ENCODE measurements around the gene LMNA. TPM values are rescaled to one million over a fixed set of nuclear protein-coding genes. Genes with fewer than 3 reads are reported as not detected.

The LMNA gene
- total RNA-seq, 4 donors from 2014 or later: 371 to 501 (median 419) TPM

DNA sequence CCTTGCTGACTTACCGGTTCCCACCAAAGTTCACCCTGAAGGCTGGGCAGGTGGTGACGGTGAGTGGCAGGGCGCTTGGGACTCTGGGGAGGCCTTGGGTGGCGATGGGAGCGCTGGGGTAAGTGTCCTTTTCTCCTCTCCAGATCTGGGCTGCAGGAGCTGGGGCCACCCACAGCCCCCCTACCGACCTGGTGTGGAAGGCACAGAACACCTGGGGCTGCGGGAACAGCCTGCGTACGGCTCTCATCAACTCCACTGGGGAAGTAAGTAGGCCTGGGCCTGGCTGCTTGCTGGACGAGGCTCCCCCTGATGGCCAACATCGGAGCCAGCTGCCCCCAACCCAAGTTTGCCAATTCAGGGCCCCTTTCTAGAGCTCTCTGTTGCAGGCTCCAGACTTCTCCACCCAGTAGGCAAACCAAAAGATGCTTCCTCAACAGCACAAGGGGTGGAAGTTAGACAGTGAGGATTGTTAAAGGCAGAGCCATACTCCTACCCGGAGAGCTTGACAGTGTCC is 22.5 kb downstream of the LMNA start:
- peaks cover 15 to 83% (median 48%) of the 10 kb centered on the region in 3 donors for H3K36me3 ChIP-seq

DNA sequence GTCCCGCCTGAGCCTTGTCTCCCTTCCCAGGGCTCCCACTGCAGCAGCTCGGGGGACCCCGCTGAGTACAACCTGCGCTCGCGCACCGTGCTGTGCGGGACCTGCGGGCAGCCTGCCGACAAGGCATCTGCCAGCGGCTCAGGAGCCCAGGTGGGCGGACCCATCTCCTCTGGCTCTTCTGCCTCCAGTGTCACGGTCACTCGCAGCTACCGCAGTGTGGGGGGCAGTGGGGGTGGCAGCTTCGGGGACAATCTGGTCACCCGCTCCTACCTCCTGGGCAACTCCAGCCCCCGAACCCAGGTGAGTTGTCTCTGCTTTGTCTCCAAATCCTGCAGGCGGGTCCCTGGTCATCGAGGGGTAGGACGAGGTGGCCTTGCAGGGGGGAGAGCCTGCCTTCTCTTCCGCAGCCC is 24.0 kb downstream of the LMNA start:
- Histone ChIP-seq H3K4me3 (no peak overlapping the region), H3K9me3 (no peaks in the 10 kb centered on the region), H3K36me3 (peaks cover 15 to 68% (median 43%) of the 10 kb centered on the region in 3 donors), H3K27me3 (no peaks in the 10 kb centered on the region), H3K27ac (peak overlapping the region in 1 of 4 donors; percentile 86), H3K4me1 (peaks cover 0 to 47% (median 2%) of the 10 kb centered on the region in 4 donors)
- 87 to 88% methylated on average over 20 to 22 of the region's 22 CpGs for WGBS, 2 donors
- no peak for DNase-seq (ENCODE audit: low spot score in 2 of 2)
- TF ChIP-seq, protein P1, sequence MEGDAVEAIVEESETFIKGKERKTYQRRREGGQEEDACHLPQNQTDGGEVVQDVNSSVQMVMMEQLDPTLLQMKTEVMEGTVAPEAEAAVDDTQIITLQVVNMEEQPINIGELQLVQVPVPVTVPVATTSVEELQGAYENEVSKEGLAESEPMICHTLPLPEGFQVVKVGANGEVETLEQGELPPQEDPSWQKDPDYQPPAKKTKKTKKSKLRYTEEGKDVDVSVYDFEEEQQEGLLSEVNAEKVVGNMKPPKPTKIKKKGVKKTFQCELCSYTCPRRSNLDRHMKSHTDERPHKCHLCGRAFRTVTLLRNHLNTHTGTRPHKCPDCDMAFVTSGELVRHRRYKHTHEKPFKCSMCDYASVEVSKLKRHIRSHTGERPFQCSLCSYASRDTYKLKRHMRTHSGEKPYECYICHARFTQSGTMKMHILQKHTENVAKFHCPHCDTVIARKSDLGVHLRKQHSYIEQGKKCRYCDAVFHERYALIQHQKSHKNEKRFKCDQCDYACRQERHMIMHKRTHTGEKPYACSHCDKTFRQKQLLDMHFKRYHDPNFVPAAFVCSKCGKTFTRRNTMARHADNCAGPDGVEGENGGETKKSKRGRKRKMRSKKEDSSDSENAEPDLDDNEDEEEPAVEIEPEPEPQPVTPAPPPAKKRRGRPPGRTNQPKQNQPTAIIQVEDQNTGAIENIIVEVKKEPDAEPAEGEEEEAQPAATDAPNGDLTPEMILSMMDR (IDR thresholded peaks at IDR 0.05): no peak
- TF ChIP-seq EP300 (IDR thresholded peaks at IDR 0.05): no peak
- no peak for TF ChIP-seq POLR2A (IDR thresholded peaks at IDR 0.05)

More for the DNA sequence above, 22.5 kb downstream of the LMNA start:
- 61 to 71% methylated on average over 12 of the region's 12 CpGs for WGBS, 2 donors
- peak overlapping the region in 1 of 4 donors; percentile 2 for H3K27ac ChIP-seq
- no peaks in the 10 kb centered on the region for H3K9me3 ChIP-seq
- TF ChIP-seq, protein P1 (IDR thresholded peaks at IDR 0.05): no peak
- no peak for TF ChIP-seq EP300 (IDR thresholded peaks at IDR 0.05)
- no peak for TF ChIP-seq POLR2A (IDR thresholded peaks at IDR 0.05)
- no peaks in the 10 kb centered on the region for H3K27me3 ChIP-seq
- peaks cover 0 to 47% (median 2%) of the 10 kb centered on the region in 4 donors for H3K4me1 ChIP-seq
- H3K4me3 ChIP-seq: no peak overlapping the region
- no peak for DNase-seq (ENCODE audit: low spot score in 2 of 2)

GRCh38 chr1:156140879-156141707 is 26.6 kb downstream of the LMNA start:
- no peak for DNase-seq (ENCODE audit: low spot score in 2 of 2)
- H3K36me3 ChIP-seq: peaks cover 12 to 42% (median 18%) of the 10 kb centered on the region in 3 donors
- TF ChIP-seq POLR2A (IDR thresholded peaks at IDR 0.05) (no peak), EP300 (IDR thresholded peaks at IDR 0.05) (peak in 1 of 2 donors; percentile 57)
- TF ChIP-seq, protein P1 (IDR thresholded peaks at IDR 0.05): peak; percentile 29 to 72 (median 65)
- H3K4me3 ChIP-seq: no peak overlapping the region
- peaks cover 0 to 53% (median 6%) of the 10 kb centered on the region in 4 donors for H3K4me1 ChIP-seq
- no peaks in the 10 kb centered on the region for H3K27me3 ChIP-seq
- H3K9me3 ChIP-seq: no peaks in the 10 kb centered on the region
- peak overlapping the region; percentile 43 to 86 (median 68) for H3K27ac ChIP-seq
- 33 to 43% methylated on average over 12 to 18 of the region's 20 CpGs for WGBS, 2 donors

DNA sequence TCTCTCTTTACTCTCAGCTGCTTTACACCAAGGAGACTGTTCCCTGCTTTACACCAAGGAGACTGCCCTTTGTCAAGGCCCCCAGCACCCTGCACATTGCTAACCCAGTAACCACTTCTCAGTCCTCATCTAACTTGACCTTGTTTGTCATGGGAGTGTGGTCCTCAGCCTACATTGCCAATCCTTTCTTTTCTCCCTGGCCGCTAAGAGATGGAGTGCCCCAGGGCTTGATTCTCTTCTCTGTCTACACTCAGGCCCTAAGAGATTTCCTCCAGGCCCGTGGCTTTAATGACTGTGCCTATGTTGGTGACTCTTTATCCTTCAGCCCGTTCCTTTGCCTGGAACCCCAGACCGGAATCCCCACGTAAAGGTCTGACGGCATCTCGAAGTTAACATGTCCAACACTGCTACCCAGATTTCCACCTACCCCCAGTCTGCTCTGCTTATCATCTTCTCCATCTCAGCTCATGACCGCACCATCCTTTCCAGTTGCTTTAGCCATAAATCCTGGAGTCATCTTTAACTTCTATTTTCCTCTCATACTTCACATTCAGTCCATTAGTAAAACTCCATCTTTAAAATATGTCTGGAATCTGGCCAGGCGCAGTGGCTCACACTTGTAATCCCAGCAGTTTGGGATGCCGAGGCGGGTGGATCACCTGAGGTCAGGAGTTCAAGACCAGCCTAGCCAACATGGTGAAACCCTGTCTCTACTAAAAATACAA is 29.4 kb downstream of the LMNA start:
- TF ChIP-seq, protein P1 (IDR thresholded peaks at IDR 0.05): no peak
- TF ChIP-seq EP300 (IDR thresholded peaks at IDR 0.05): no peak
- no peak for TF ChIP-seq POLR2A (IDR thresholded peaks at IDR 0.05)
- WGBS, 2 donors: 59 to 63% methylated on average over 11 of the region's 11 CpGs
- H3K27me3 ChIP-seq: no peaks in the 10 kb centered on the region
- H3K4me3 ChIP-seq: no peak overlapping the region
- H3K4me1 ChIP-seq: peaks cover 0 to 57% (median 21%) of the 10 kb centered on the region in 4 donors
- peaks cover 0 to 14% (median 0%) of the 10 kb centered on the region in 3 donors for H3K36me3 ChIP-seq
- H3K9me3 ChIP-seq: no peaks in the 10 kb centered on the region
- no peak for DNase-seq (ENCODE audit: low spot score in 2 of 2)
- H3K27ac ChIP-seq: peak overlapping the region in 1 of 4 donors; percentile 23
